ENCODE measurements around the gene TPH2.

GRCh38 chr12:72036393-72036792 is 97.7 kb downstream of the TPH2 start:
- TF ChIP-seq CTCF (conservative IDR thresholded peaks at IDR 0.05) (no peak), EZH2 (IDR thresholded peaks at IDR 0.05; ENCODE audit: low read depth) (no peak)

Data from PC-9 (cell line).